GM18867 (cell line): Measurements from ENCODE around the gene ASPG.
A peak's percentile ranks its signal among the peaks of the same experiment; 100 is the strongest.

ENCODE experiments used
- ATAC-seq: cut with Tn5 transposase; IDR thresholded peaks from one replicate; pipeline ENCODE4 v1.9.1; 2021; ENCODE audit warnings: mild to moderate bottlenecking, moderate library complexity; ENCODE audit not compliant: unreplicated experiment

The ASPG gene

DNA sequence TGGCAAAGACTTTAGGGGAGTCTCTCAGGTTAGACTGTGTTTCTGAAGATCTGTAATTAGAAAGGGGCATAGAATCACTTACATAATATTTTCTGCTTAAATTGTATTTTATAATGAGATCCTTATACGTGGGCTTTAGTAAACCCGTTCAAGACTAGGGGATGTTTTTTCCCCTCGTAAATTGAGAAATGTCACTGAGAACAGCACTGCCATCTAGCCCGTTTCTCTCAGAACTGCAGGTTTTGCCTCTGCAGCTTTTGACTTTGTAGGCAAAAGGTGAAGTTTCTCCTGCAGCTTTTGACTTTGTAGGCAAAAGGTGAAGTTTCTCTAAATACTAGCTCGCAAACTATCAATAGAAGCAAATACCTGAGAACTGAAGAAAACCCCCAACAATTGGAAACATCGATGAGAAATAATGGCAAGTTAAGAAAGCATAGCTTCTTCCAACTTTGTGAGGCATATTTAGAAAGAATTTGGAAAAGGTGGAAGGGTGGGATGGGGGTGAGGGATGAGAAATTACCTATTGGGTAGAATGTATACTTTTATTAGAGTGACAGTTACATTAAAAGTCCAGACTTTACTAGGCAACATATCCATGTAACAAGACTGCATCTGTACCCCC, 9.9 kb upstream of the ASPG start:
- ATAC-seq = no peak

DNA sequence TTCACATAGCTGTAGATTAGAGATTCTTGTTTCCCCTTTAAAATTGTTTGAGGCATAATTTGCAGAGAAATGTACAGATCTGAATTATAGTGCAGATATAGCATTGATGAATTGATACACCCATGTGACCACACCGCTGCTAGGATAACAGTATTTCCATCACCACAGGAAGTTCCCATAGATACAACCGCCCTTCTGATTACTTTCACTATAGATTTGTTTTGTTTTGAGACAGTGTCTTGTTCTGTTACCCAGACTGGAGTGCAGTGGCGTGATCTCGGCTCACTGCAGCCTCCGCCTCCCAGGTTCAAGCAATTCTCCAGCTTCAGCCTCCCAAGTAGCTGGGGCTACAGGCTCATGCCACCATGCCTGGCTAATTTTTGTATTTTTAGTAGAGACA, 8.8 kb upstream of the ASPG start:
- ATAC-seq = no peak

DNA sequence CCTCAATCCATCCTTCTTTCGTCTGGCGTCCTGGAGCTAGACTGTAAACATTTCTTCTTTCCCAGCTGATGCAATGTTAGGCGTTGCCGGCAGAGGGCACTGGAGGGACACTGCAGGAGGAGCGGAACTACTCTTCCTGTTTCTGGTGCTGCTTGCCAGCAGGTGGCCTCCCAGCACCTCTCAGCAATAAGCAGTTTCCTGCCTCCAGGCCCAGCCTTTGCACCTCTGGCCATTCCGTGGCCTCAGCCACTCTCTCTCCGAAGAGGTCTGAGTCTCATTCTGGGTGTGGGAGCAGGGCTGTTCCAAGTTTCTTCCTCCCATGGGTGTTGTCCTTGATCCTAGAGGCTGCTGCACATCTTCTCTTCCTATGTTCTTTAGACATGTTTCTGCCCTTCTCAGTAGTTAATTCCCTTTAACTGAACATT, 7.5 kb upstream of the ASPG start:
- peak; percentile 80 for ATAC-seq

- ATAC-seq = no peak
Observed at GRCh38 chr14:104080376-104081260, 4.9 kb upstream of the ASPG start.

GRCh38 chr14:104081261-104081835, 4.2 kb upstream of the ASPG start:
- no peak for ATAC-seq

DNA sequence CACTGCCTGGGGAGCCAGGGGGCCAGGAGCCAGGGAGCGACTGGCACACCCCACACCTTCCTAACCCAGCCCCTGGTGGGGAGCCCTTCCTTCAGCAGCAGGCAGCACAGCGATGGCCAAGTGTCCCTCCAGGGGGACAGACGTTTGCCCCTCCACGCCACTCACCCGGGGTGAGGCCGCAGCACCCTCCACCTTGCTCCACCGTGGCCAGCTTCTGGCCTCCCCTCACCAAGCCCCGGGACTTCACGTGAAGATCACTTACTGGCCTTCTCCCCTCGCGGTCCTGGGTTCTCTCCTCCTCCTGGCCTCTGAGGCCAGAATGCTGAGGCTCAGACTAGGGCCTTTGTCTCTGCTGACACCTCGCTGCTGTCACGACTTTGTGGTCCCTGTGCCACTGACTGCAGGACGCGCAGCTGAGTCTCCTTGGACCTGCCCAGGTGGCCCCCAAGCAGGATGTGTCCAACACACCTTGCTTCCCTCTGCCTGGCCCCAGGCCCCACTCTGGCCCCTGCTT, 3.5 kb upstream of the ASPG start:
- no peak for ATAC-seq

DNA sequence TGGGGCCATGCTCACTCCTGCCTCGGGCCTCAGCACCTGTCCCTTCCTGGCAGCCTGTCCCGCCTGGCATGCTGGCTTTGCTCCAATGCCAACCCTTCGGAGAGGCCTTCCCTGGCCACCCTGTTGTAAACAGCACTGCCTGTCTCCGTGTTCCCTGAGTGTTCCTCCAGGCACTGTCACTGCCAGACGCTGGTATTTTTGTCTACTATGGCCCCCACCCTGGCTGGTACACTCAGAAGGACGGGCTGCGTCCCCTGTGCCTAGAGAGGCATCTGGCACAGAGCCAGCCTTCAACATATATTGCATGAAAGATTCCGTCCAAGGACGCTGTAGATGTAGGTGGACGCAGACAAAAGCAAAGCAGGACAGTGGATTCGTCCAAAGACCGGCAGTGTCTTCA, 2.7 kb upstream of the ASPG start:
- ATAC-seq = no peak

GRCh38 chr14:104084251-104085002, 1.1 kb upstream of the ASPG start:
- ATAC-seq = no peak

DNA sequence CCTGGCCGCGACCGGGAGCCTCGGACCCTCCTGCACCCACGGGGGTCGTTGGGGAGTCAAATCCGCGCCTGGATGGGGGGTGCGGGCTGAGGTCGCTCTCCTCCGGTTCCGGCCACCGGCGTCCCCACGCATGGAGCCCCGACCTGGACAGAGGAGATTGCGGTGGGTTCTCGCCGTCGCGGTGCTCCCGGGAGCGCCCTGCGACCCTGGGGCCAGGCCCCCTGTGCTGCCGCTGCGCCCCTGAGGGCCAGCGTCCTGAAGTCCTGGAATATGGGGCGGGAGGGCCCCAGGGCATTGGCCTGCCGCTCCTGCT, 345 bp downstream of the ASPG start:
- no peak for ATAC-seq

DNA sequence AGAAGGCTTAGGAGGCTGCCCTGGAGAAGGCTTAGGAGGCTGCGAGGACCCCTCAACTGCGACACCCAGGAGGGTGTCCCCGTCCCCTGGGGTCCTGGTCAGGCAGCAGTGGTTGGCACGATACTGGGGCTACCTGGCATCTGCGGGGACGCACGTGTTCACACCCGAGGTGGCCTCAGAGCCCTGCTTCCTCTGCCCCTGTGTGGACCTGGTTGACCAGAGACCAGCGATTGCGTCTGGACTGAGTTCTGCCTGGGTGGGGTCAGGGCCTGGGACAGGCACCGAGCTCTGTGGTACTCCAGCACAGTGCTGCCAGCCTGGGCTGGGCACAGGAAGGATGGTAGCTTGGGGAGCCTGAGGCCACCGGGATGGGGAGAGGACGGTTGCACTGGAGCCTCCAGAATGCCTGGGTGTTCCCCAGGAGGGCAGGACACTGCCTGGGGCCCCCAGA, 735 bp downstream of the ASPG start:
- ATAC-seq = no peak

DNA sequence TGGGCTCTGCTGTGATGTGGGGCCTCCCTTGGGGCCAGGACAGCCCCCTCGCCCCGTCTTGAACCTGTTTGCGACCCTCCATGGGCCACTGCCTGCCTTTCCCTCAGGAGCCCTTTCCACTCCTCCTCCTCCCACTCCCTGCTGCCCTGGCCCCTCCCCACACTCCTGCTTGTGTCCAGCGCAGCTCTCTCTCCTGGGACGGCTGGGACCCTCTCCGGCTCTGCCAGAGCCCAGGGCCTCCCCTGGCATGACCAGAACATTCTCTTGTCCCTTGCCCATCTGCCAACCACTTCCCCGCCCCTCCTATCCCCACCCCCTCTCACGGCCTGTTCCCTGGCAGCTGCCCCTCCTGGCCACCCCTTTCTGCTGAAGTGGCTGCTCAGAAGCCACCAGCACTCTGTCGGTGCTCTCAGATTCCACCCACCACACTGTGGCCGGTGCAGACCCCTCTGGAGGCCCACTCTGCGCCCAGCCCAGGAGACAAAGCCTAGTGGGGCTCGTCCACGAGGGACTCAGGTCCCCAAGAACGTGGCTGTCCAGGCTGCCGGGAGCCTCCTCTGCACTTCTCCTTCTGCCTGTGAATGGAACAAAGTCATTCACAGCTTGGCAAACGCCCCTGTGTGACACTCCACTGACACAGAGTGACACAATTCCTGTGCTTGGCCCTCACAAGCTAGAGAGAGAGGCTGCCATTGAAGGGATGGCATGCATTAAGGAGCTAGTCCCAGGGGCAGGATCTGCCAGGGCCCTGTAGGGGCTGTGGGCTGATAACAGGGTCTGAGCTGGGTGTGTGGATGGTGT, 1.4 kb downstream of the ASPG start:
- no peak for ATAC-seq

GRCh38 chr14:104087505-104087904, 2.0 kb downstream of the ASPG start:
- no peak for ATAC-seq

- ATAC-seq = no peak
Observed at GRCh38 chr14:104087981-104088850, 2.7 kb downstream of the ASPG start.

GRCh38 chr14:104090071-104090748, 4.7 kb downstream of the ASPG start:
- ATAC-seq = no peak

DNA sequence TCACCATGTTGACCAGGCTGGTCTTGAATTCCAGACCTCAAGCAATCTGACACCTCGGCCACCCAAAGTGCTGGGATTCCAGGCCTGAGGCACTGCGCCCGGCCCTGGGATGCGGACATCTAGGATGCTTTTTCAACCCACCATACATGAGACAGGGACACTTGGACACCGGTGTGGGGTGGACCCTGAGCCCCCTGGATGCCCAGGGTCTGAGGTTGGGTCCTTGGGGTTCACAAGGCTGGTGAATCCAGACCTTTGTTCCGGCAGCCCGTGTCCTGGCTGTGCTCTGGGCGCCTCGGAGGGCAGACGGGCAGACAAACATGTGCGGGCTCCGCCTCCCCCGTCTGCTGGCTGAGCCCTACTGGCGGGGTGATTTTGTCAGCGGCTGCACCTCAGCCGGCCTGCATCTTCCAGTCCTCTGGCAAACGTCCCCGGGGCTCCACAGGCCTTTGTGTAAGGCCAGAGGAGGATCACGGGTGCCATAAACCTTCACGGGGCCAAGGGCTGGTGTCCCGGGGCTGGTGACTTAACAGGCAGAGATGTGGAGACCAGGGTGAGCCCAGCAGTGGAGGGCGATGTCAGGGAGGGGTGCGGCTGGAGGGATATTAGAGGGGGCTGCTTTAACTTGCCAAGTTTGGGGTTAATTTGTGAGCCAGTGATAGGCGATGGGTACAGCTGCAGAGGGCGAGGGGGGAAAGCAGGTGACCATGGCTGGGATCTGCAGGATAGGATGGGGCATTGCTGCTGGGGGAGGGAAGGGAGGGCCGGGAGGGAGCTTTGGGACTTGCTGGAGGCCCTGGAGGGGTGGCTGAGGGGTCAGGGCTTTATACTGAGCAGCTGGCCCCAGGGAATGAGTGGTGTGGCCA, 5.8 kb downstream of the ASPG start:
- ATAC-seq = no peak

DNA sequence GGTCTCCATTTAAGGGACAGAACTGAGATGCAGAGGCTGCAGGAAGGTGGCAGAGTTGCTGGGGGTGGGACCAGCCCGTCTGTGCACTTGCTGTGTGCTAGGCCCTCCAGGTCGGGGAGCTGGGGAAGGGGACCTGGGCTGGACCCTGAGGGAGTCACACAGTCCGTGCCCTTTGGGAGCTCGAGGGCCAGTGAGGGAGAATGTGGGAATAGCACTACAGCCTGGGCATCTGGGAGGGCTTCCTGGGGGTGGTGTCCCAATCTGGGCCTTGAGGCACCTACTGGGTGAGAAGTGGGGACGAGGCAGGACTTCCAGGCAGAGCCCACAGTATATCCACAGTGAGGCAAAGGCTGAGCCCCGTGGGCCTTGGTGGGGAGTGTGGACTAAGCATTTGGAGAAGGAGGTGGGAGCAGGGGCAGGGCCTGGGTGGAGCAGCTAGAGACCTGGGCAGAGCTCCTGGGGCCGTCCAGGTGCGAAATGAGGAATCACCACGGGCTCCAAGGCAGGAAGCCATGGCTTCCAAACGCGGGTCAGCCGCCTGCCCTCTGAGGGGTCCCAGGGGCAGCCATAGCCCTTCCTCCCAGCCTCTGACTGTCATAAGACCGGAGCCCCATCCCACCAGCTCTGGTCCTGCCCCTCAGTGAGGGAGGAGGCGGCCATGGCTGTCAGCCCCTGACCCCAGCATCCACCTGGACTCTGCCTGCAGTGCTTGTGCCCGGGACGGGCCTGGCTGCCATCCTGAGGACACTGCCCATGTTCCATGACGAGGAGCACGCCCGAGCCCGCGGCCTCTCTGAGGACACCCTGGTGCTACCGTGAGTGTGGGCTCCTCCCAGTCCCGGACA, 6.6 kb downstream of the ASPG start:
- no peak for ATAC-seq

DNA sequence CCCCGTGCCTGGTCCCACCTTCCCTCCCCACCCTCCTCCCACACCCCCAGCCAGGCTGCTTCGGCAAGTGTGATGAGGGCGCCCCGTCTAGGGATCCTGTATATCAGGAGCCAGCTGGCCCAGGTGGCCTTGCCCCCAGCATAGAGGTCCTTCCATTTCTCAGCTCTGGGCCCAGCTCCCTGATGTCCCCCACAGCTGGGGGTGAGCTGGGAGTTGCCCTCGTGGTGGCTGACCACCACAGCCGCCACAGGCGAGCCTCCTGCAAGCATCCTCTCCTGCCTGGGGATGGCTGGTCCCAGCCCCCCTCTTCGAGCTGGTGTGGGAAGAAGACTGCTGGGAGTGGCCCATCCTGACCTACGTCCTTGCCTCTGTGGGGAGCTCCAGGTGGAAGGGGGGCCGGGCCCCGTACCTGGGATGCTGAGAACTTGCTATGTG, 7.4 kb downstream of the ASPG start:
- ATAC-seq = no peak
